GM12878 (cell line): ENCODE data around the gene CADM2. TPM values are rescaled to one million over a fixed set of nuclear protein-coding genes. Genes with fewer than 3 reads are reported as not detected.

ENCODE experiments used
- ATAC-seq: fragments of 200-7000 bp; cut with Tn5 transposase; 3 replicates; pipeline ENCODE4 v1.9.1; 2020; ENCODE audit warnings: mild to moderate bottlenecking, moderate library complexity
- BruUV-seq: library from RNA; stranded (reverse); fragments of 400-500 nt; replicated peaks from 2 replicates; lab custom pipeline; 2021; lab: Mats Ljungman, UMichigan
- CTCF ChIA-PET: fragments of 300-600 bp; sonication (Branson Sonifier 250); formaldehyde crosslinking; extraction: SDS; loops from one replicate; lab custom pipeline; 2021; ENCODE audit warnings: inconsistent platforms; lab: Yijun Ruan, JAX
- POLR2A ChIA-PET: fragments of 350-600 bp; formaldehyde crosslinking; extraction: SDS; loops from one replicate; lab custom pipeline; 2021; ENCODE audit warnings: inconsistent platforms; lab: Charles Lee
- RAD21 ChIA-PET: fragments of 300-600 bp; sonication (Branson Sonifier 250); formaldehyde crosslinking; loops from one replicate; lab custom pipeline; 2023; ENCODE audit warnings: antibody characterized with exemption; ENCODE audit not compliant: unreplicated experiment; lab: Charles Lee
- SMC1A ChIA-PET: fragments of 300-600 bp; sonication (Branson Sonifier 250); formaldehyde crosslinking; loops from one replicate; lab custom pipeline; 2023; ENCODE audit not compliant: unreplicated experiment, uncharacterized antibody; lab: Charles Lee
- DNase-seq: peaks from one replicate; pipeline ENCODE4 v3.0.0-alpha.2; 2011; ENCODE audit warnings: low read depth, low spot score
- FAIRE-seq: peaks from 3 replicates; lab custom pipeline; 2011; peaks lifted over from hg19 to GRCh38; lab: Jason Lieb, UNC
- H2AFZ ChIP-seq: 2 replicates; pipeline ENCODE4 v1.6.0; 2011; ENCODE audit warnings: low read depth, low read length, control low read depth; ENCODE audit not compliant: control insufficient read depth
- H3K27ac ChIP-seq: 2 replicates; pipeline ENCODE4 v1.5.1; 2011; ENCODE audit warnings: control low read depth; ENCODE audit not compliant: control insufficient read depth, insufficient read depth
- H3K27me3 ChIP-seq, 2 experiments: replicated peaks in 1 of 2; 2 replicates each; pipeline versions ENCODE4 v1.6.0 to v1.6.1; 2011; ENCODE audit warnings: low read length in 1 of 2; ENCODE audit not compliant: control insufficient read depth in 2 of 2, insufficient read depth in 2 of 2
- H3K36me3 ChIP-seq, 2 experiments: 2 replicates each; pipeline ENCODE4 v1.5.1; 2011; ENCODE audit warnings: low read length in 1 of 2; ENCODE audit not compliant: control insufficient read depth in 2 of 2, insufficient read depth in 2 of 2
- H3K4me1 ChIP-seq: 2 replicates; pipeline ENCODE4 v1.6.1; 2011; ENCODE audit warnings: mild to moderate bottlenecking, low read length, moderate library complexity, mixed read lengths; ENCODE audit not compliant: control insufficient read depth, insufficient read depth
- H3K4me2 ChIP-seq: 2 replicates; pipeline ENCODE4 v1.6.0; 2011; ENCODE audit warnings: control low read depth; ENCODE audit not compliant: control insufficient read depth, insufficient read depth
- H3K4me3 ChIP-seq: fragments of 200-600 bp; sonication (generic); 2 replicates; pipeline ENCODE4 v1.5.1; 2016
- H3K79me2 ChIP-seq: 2 replicates; pipeline ENCODE4 v1.6.0; 2011; ENCODE audit warnings: low read length; ENCODE audit not compliant: control insufficient read depth, insufficient read depth
- H3K9ac ChIP-seq: 2 replicates; pipeline ENCODE4 v1.8.0; 2011; ENCODE audit warnings: low read length, control low read depth, mixed read lengths; ENCODE audit not compliant: control insufficient read depth, insufficient read depth
- H3K9me3 ChIP-seq: replicated peaks from 3 replicates; pipeline ENCODE4 v1.5.1; 2011; ENCODE audit warnings: mild to moderate bottlenecking, low read length; ENCODE audit not compliant: control insufficient read depth, insufficient read depth
- H4K20me1 ChIP-seq: 2 replicates; pipeline ENCODE4 v1.6.0; 2011; ENCODE audit not compliant: control insufficient read depth, insufficient read depth
- BMI1 ChIP-seq: fragments of 450-650 bp; IDR thresholded peaks from 2 replicates; pipeline ENCODE4 v1.6.1; 2016; ENCODE audit warnings: mild to moderate bottlenecking, moderate library complexity, borderline replicate concordance
- BRCA1 ChIP-seq: IDR thresholded peaks from 2 replicates; pipeline ENCODE4 v1.6.1; 2011; ENCODE audit warnings: low read depth, low read length, improper control_type of control experiment
- CHD1 ChIP-seq: IDR thresholded peaks from 2 replicates; pipeline ENCODE4 v1.6.1; 2012; ENCODE audit warnings: low read depth, low read length, improper control_type of control experiment
- CHD4 ChIP-seq: fragments of 200-600 bp; sonication (generic); IDR thresholded peaks from 2 replicates; pipeline ENCODE4 v1.6.1; 2016; ENCODE audit warnings: mild to moderate bottlenecking
- EED ChIP-seq: sonication (generic); IDR thresholded peaks from 2 replicates; pipeline ENCODE4 v1.6.1; 2016; ENCODE audit warnings: antibody characterized with exemption, low read depth
- GABPA ChIP-seq: IDR thresholded peaks from 2 replicates; pipeline ENCODE4 v1.6.1; 2014; ENCODE audit warnings: antibody characterized with exemption, low read depth, mild to moderate bottlenecking, inconsistent platforms
- HSF1 ChIP-seq: fragments of 150-350 bp; IDR thresholded peaks from 2 replicates; pipeline ENCODE4 v1.6.1; 2014; ENCODE audit warnings: mild to moderate bottlenecking, low read depth, low read length
- NFIC ChIP-seq: IDR thresholded peaks from 2 replicates; pipeline ENCODE4 v1.6.1; 2012; ENCODE audit warnings: low read depth, mild to moderate bottlenecking, inconsistent platforms, low read length, moderate library complexity
- NKRF ChIP-seq: fragments of 450-650 bp; conservative IDR thresholded peaks from 2 replicates; pipeline ENCODE4 v1.6.1; 2017; ENCODE audit warnings: mild to moderate bottlenecking, moderate library complexity
- POLR2AphosphoS2 ChIP-seq: IDR thresholded peaks from 2 replicates; pipeline ENCODE4 v1.6.1; 2011; ENCODE audit warnings: low read depth, mild to moderate bottlenecking, low read length, improper control_type of control experiment, moderate library complexity
- SMARCA5 ChIP-seq: fragments of 450-650 bp; IDR thresholded peaks from 2 replicates; pipeline ENCODE4 v1.6.1; 2017; ENCODE audit warnings: mild to moderate bottlenecking
- STAT1 ChIP-seq: fragments of 450-650 bp; conservative IDR thresholded peaks from 2 replicates; pipeline ENCODE4 v1.6.1; 2014; ENCODE audit warnings: antibody characterized with exemption, mild to moderate bottlenecking
- TBL1XR1 ChIP-seq: IDR thresholded peaks from 2 replicates; pipeline ENCODE4 v1.6.1; 2012; ENCODE audit warnings: low read depth, low read length, improper control_type of control experiment
- ZBTB4 ChIP-seq: fragments of 450-650 bp; formaldehyde crosslinking; IDR thresholded peaks from 2 replicates; pipeline ENCODE4 v1.4.0; 2022; ENCODE audit warnings: mild to moderate bottlenecking, moderate library complexity
- WGBS: methylation state at CpG from one replicate; pipeline ENCODE4 v1.1.6; 2016; ENCODE audit warnings: low lambda C conversion rate; ENCODE audit not compliant: insufficient replicate concordance, insufficient coverage; ENCODE audit errors: missing lambda C conversion rate; 5-methylcytosine and 5-hydroxymethylcytosine counted together
- in situ Hi-C: fragments of 300-500 bp; cut with MboI; formaldehyde crosslinking; loops from 9 replicates; pipeline ENCODE4 v1.14.3; 2018; ENCODE audit warnings: mixed read lengths
- intact Hi-C: fragments of 100-400 bp; cut with micrococcal nuclease; formaldehyde crosslinking; loops from one replicate; pipeline ENCODE4 v1.14.2; 2022; ENCODE audit not compliant: unreplicated experiment
- polyA plus RNA-seq, 11 experiments: library from polyadenylated mRNA; depleted of rRNA in 4 of 11; unstranded in 6 of 11; stranded (reverse) in 5 of 11; fragments of >200 nt; fragmentation: Nextera tagmentation in 4 of 11; fragmentation: Illumina TruSeq in 1 of 11; extraction: Ambion mirVana in 4 of 11; extraction: Trizol in 1 of 11; gene quantifications; 1 replicate in 1 of 11; 2 replicates in 10 of 11; pipeline versions ENCODE4 v1.2.1 to v1.2.3, GENCODE V29; 2011 to 2016; ENCODE audit warnings: inconsistent platforms in 2 of 11, missing spikeins in 2 of 11, low read depth in 1 of 11
- total RNA-seq, 4 experiments: library from RNA; depleted of rRNA in 3 of 4; stranded (reverse); fragments of >200 nt in 3 of 4; fragmentation: Illumina TruSeq in 1 of 4; extraction: Trizol in 1 of 4; gene quantifications; 2 replicates each; pipeline versions ENCODE4 v1.2.1 to v1.2.3, GENCODE V29; 2013 to 2021

CADM2 gene
- total and polyA plus RNA-seq, 10 of the 15 experiments (the other 5 are each of a cell fraction or from before 2014, with no cell fraction given), result 0.13 TPM; not detected in 9

- no peak for TF ChIP-seq ZBTB4 (CRISPR knock-in tag)
- TF ChIP-seq EED, result no peak
- TF ChIP-seq HSF1, result no peak
- no peak for TF ChIP-seq BMI1
- TF ChIP-seq, all 136 proteins: peak for 0
Measured at GRCh38 chr3:85258819-85259218, 300.0 kb downstream of the CADM2 start (continued).

GRCh38 chr3:85259748-85260147, 301.0 kb downstream of the CADM2 start:
- intact Hi-C loops, result no loop called here
- H3K36me3 ChIP-seq, result no peaks in the 10 kb centered on the region

More at GRCh38 chr3:85259748-85260147, 301.0 kb downstream of the CADM2 start:
- H4K20me1 ChIP-seq, result no peaks in the 10 kb centered on the region
- no peaks in the 10 kb centered on the region for H3K79me2 ChIP-seq
- WGBS, result 0% methylated on average over 2 of the region's 2 CpGs
- H3K9me3 ChIP-seq, result no peaks in the 10 kb centered on the region
- FAIRE-seq (no peak), ATAC-seq (no peak), DNase-seq (no peak)
- no peak overlapping the region for H3K4me2 ChIP-seq
- ChIA-PET SMC1A (interaction anchor here (1.2 kb wide), 1 partner anchor 14 kb away, joined by 3 read pairs; no protein-coding TSS in a partner anchor), CTCF (no interaction called here), POLR2A (no interaction called here), RAD21 (no interaction called here)
- H2AFZ ChIP-seq, result no peak overlapping the region
- H3K27ac ChIP-seq, result no peak overlapping the region
- H3K9ac ChIP-seq, result no peak overlapping the region
- no peaks in the 10 kb centered on the region for H3K27me3 ChIP-seq
- TF ChIP-seq NKRF, result no peak
- TF ChIP-seq ZBTB4 (CRISPR knock-in tag), result no peak
- TF ChIP-seq CHD1, result no peak
- TF ChIP-seq CHD4, result no peak
- no peak for TF ChIP-seq BRCA1
- TF ChIP-seq SMARCA5, result no peak
- TF ChIP-seq GABPA, result no peak
- TF ChIP-seq BMI1, result no peak
- no peak for TF ChIP-seq POLR2AphosphoS2
- no peak for TF ChIP-seq STAT1
- no peak for TF ChIP-seq TBL1XR1
- no peak for TF ChIP-seq NFIC
- H3K4me1 ChIP-seq, result no peaks in the 10 kb centered on the region
- no TSS peak for BruUV-seq
- in situ Hi-C loops, result no loop called here
- H3K4me3 ChIP-seq, result no peak overlapping the region
